ENCODE measurements around the gene USP26. TPM values are rescaled to one million over a fixed set of nuclear protein-coding genes. Genes with fewer than 3 reads are reported as not detected.
"Not testable (repeated sequence)": the region's sequence is repeated elsewhere in the genome, so short reads cannot be mapped to it uniquely, and the experiment has no call there.

USP26 gene
- total RNA-seq, 2 donors from 2014 or later = not detected

DNA sequence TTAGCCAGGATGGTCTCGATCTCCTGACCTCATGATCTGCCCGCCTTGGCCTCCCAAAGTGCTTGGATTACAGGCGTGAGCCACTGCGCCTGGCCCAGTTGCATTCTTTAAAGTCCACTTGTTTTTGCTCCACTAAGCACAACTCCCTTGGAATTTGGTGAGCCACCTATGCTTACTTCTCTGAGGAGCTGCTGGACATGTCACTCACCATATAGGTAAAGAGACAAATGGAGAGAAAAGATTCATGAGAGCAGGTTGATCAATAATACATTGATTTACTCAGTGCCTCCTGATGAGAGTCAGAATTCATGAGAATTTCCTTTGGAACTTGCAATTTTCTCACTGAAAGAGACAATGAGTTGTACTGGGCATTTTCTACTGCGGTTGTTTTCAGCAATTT lies 48.2 kb downstream of the USP26 start:
- Mint-ChIP-seq H3K36me3 (ENCODE audit: low read depth) (no peaks in the 10 kb centered on the region), H3K9me3 (peaks cover 7% of the 10 kb centered on the region), H3K27me3 (ENCODE audit: insufficient read depth) (no peaks in the 10 kb centered on the region), H3K4me3 (no peak overlapping the region), H3K27ac (no peak overlapping the region), H3K4me1 (peaks cover 8% of the 10 kb centered on the region)
- Histone ChIP-seq H3K9me3 (ENCODE audit: control insufficient read depth, low read length) (no peaks in the 10 kb centered on the region), H3K9ac (ENCODE audit: extremely low read depth, low read length, poor library complexity, severe bottlenecking) (no peak overlapping the region), H3K36me3 (ENCODE audit: control insufficient read depth, insufficient read depth, low read length) (no peaks in the 10 kb centered on the region), H3K27ac (ENCODE audit: low read depth, low read length) (no peak overlapping the region), H3K27me3 (ENCODE audit: control insufficient read depth, insufficient read depth, low read length, poor library complexity, severe bottlenecking) (no peaks in the 10 kb centered on the region), H3K4me3 (ENCODE audit: low read length) (no peak overlapping the region), H3K4me1 (ENCODE audit: control insufficient read depth, insufficient read depth, low read length) (no peaks in the 10 kb centered on the region)
- 94% methylated on average over 5 of the region's 5 CpGs; no CpG with 5 or more reads in 1 of the 2 experiments for WGBS, 2 experiments (ENCODE audit: insufficient coverage in 1 of 2, insufficient read length in 1 of 2)
- DNase-seq = no peak
- TF ChIP-seq CTCF (conservative IDR thresholded peaks at IDR 0.05) = no peak

DNA sequence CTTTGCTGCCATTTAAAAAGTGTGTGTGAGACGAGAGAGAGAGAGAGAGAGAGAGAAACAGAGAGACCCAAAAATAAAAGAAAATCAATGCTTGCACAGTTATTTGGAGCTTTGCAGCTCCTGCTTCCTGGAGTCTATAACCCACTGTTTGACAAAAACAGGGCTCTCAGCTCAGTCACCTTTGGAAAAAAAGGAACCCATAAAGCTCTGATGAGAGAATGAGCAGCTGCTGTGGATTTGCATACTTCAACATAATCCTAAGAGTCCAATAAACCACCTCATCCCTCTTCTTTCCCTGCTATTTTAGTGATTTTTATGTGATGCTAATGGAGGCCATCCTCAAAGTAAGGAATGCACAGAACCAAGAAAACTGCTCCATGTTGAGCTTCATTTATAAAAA lies 50.3 kb downstream of the USP26 start:
- whole genome bisulfite sequencing, 2 experiments (ENCODE audit: insufficient coverage in 1 of 2, insufficient read length in 1 of 2) = no CpG with 5 or more reads among the region's 1 CpG
- H3K27ac Mint-ChIP-seq = no peak overlapping the region
- H3K4me1 Mint-ChIP-seq = peaks cover 3% of the 10 kb centered on the region
- Histone ChIP-seq H3K9ac (ENCODE audit: extremely low read depth, low read length, poor library complexity, severe bottlenecking) (no peak overlapping the region), H3K27me3 (ENCODE audit: control insufficient read depth, insufficient read depth, low read length, poor library complexity, severe bottlenecking) (no peaks in the 10 kb centered on the region), H3K4me1 (ENCODE audit: control insufficient read depth, insufficient read depth, low read length) (no peaks in the 10 kb centered on the region), H3K27ac (ENCODE audit: low read depth, low read length) (no peak overlapping the region), H3K9me3 (ENCODE audit: control insufficient read depth, low read length) (no peaks in the 10 kb centered on the region), H3K36me3 (ENCODE audit: control insufficient read depth, insufficient read depth, low read length) (no peaks in the 10 kb centered on the region), H3K4me3 (ENCODE audit: low read length) (no peak overlapping the region)
- no peak for TF ChIP-seq CTCF (conservative IDR thresholded peaks at IDR 0.05)
- no peaks in the 10 kb centered on the region for H3K36me3 Mint-ChIP-seq (ENCODE audit: low read depth)
- H3K9me3 Mint-ChIP-seq = peaks cover 11% of the 10 kb centered on the region
- no peak overlapping the region for H3K4me3 Mint-ChIP-seq
- no peaks in the 10 kb centered on the region for H3K27me3 Mint-ChIP-seq (ENCODE audit: insufficient read depth)
- no peak for DNase-seq

DNA sequence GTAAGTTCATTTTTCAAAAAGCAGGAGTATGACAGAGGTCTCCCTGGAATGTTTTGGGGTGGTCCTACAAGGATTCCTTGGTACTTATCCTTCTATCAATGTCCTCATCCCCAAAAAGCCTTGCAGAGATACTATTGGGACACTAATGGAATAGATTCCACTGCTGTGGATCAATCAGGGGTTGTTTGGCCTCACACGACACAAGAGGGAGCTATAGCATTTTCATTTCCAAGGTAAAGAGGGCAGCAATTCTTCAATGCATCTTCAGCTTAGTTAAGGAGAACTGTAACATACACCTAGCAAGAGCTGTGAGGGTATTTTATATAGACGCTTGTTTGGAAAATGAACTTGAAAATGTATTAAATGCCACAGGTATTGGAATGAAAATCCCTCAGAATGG lies 50.9 kb downstream of the USP26 start:
- Mint-ChIP-seq H3K4me1 (peaks cover 3% of the 10 kb centered on the region), H3K27ac (no peak overlapping the region), H3K27me3 (ENCODE audit: insufficient read depth) (no peaks in the 10 kb centered on the region), H3K36me3 (ENCODE audit: low read depth) (no peaks in the 10 kb centered on the region), H3K4me3 (no peak overlapping the region), H3K9me3 (peaks cover 13% of the 10 kb centered on the region)
- no peaks in the 10 kb centered on the region for H3K9me3 ChIP-seq (ENCODE audit: control insufficient read depth, low read length)
- H3K4me1 ChIP-seq (ENCODE audit: control insufficient read depth, insufficient read depth, low read length) = no peaks in the 10 kb centered on the region
- H3K36me3 ChIP-seq (ENCODE audit: control insufficient read depth, insufficient read depth, low read length) = no peaks in the 10 kb centered on the region
- H3K4me3 ChIP-seq (ENCODE audit: low read length) = no peak overlapping the region
- DNase-seq = no peak
- H3K9ac ChIP-seq (ENCODE audit: extremely low read depth, low read length, poor library complexity, severe bottlenecking) = no peak overlapping the region
- no peaks in the 10 kb centered on the region for H3K27me3 ChIP-seq (ENCODE audit: control insufficient read depth, insufficient read depth, low read length, poor library complexity, severe bottlenecking)
- TF ChIP-seq CTCF (conservative IDR thresholded peaks at IDR 0.05) = peak; percentile 75
- H3K27ac ChIP-seq (ENCODE audit: low read depth, low read length) = no peak overlapping the region
- 66% methylated on average over 2 of the region's 2 CpGs; no CpG with 5 or more reads in 1 of the 2 experiments for WGBS, 2 experiments (ENCODE audit: insufficient coverage in 1 of 2, insufficient read length in 1 of 2)

DNA sequence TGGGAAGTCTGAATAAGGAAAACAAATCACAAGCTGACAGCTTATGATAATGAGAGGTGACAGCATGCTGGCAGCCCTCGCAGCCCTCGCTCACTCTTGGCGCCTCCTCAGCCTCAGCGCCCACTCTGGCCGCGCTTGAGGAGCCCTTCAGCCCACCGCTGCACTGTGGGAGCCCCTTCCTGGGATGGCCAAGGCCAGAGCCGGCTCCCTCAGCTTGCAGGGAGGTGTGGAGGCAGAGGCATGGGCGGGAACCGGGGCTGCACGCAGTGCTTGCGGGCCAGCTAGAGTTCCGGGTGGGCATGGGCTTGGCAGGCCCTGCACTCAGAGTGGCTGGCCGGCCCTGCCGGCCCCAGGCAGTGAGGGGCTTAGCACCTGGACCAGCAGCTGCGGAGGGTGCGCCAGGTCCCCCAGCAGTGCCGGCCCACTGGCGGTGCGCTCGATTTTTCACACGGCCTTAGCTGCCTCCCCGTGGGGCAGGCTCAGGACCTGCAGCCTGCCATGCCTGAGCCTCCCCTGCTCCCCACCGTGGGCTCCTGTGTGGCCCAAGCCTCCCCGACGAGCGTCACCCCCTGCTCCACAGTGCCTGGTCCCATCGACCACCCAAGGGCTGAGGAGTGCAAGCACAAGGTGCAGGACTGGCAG lies 52.6 kb downstream of the USP26 start:
- H3K4me1 Mint-ChIP-seq; H3K4me3 Mint-ChIP-seq; H3K4me3 ChIP-seq (ENCODE audit: low read length); H3K36me3 ChIP-seq (ENCODE audit: control insufficient read depth, insufficient read depth, low read length); H3K9me3 ChIP-seq (ENCODE audit: control insufficient read depth, low read length); H3K9ac ChIP-seq (ENCODE audit: extremely low read depth, low read length, poor library complexity, severe bottlenecking); H3K27ac ChIP-seq (ENCODE audit: low read depth, low read length); H3K4me1 ChIP-seq (ENCODE audit: control insufficient read depth, insufficient read depth, low read length); DNase-seq; H3K27me3 ChIP-seq (ENCODE audit: control insufficient read depth, insufficient read depth, low read length, poor library complexity, severe bottlenecking); H3K36me3 Mint-ChIP-seq (ENCODE audit: low read depth); H3K27ac Mint-ChIP-seq; H3K27me3 Mint-ChIP-seq (ENCODE audit: insufficient read depth): not testable (repeated sequence)
- WGBS, 2 experiments (ENCODE audit: insufficient coverage in 1 of 2, insufficient read length in 1 of 2) = 95 to 100% methylated on average over 2 to 24 of the region's 28 CpGs
- peaks cover 29% of the 10 kb centered on the region for H3K9me3 Mint-ChIP-seq
